Vagina (tissue), 2 donors: ENCODE results near the gene DPEP1. TPM values are rescaled to one million over a fixed set of nuclear protein-coding genes. Genes with fewer than 3 reads are reported as not detected.
A peak's percentile ranks its signal among the peaks of the same experiment; 100 is the strongest.

Experiments used
- DNase-seq, 2 donors: peaks; one replicate each; pipeline ENCODE4 v3.0.0-alpha.2; 2017; ENCODE audit errors: extremely low spot score in 2 of 2
- H3K27ac ChIP-seq: fragments of 200-600 bp; sonication (generic); one replicate; pipeline ENCODE4 v1.5.1; 2019
- H3K27me3 ChIP-seq: fragments of 200-600 bp; sonication (generic); one replicate; pipeline ENCODE4 v1.5.1; 2019
- H3K36me3 ChIP-seq, 2 donors: fragments of 200-600 bp; sonication (generic); one replicate each; pipeline ENCODE4 v1.5.1; 2017 to 2019
- H3K4me1 ChIP-seq: fragments of 200-600 bp; sonication (generic); one replicate; pipeline ENCODE4 v1.5.1; 2019
- H3K4me3 ChIP-seq, 2 donors: fragments of 200-600 bp; sonication (generic); 1 replicate in 1 of 2; 2 replicates in 1 of 2; pipeline ENCODE4 v1.5.1; 2016 to 2019
- H3K9me3 ChIP-seq: fragments of 200-600 bp; sonication (generic); one replicate; pipeline ENCODE4 v1.5.1; 2019
- POLR2A ChIP-seq, 2 donors: fragments of 450-650 bp; IDR thresholded peaks; one replicate each; pipeline ENCODE4 v1.6.1; 2017; ENCODE audit warnings: antibody characterized with exemption in 2 of 2, mild to moderate bottlenecking in 2 of 2, moderate library complexity in 2 of 2
- POLR2AphosphoS5 ChIP-seq, 2 donors: sonication (generic); formaldehyde crosslinking; IDR thresholded peaks; one replicate each; pipeline ENCODE4 v1.9.0; 2017; ENCODE audit warnings: antibody characterized with exemption in 2 of 2, mild to moderate bottlenecking in 2 of 2, low read depth in 1 of 2; ENCODE audit not compliant: insufficient read depth in 1 of 2
- intact Hi-C: fragments of 100-400 bp; cut with DNase I; formaldehyde crosslinking; loops from one replicate; pipeline ENCODE4 v1.15.1; 2023
- total RNA-seq: library from RNA; depleted of rRNA; stranded (reverse); fragments of >200 nt; gene quantifications from one replicate; pipeline ENCODE4 v1.2.3, GENCODE V29; 2016
- TF ChIP-seq, protein P1 (sequence below), 3 experiments: fragments of 450-650 bp in 2 of 3; fragments of 200-600 bp in 1 of 3; sonication (generic) in 1 of 3; IDR thresholded peaks; one replicate each; pipeline ENCODE4 v1.5.1; 2017 to 2019; ENCODE audit warnings: antibody characterized with exemption in 3 of 3, mild to moderate bottlenecking in 2 of 3, moderate library complexity in 2 of 3

Gene DPEP1
- total RNA-seq, 1 donor from 2014 or later, result not detected

DNA sequence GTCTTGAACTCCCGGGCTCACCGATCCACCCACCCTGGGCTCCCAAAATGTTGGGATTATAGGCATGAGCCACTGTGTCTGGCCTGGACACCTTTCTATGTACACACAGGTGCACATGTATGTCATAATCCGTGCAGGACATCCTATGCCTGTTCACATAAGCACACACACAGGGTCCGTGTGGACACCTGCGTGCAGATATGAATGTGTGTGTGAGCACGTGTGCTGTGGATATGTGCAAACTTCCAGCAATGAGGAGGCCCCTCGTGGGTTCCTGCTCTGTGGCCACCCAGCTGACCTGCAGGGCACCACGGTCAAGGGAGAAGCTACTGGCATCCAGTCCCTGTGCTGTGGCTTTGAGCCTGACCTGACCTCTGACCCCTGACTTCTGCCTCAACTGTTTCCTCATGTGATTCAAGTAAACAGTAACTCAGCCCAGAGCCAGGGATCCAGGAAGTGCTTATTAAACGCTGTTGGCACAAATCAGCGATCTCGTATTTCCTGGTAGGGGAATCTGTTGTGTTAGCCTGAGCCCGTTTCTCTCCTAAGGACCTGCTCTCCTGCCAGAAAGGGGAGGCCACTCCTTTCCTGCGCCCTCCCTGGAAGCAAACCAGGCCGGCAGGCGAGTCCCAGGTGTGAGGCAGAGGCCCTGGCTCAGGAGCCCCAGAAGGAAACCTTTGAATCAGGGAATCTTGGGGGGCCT, 31.4 kb upstream of the DPEP1 start:
- H3K4me1 ChIP-seq, result peaks cover 13% of the 10 kb centered on the region
- TF ChIP-seq POLR2AphosphoS5 (IDR thresholded peaks at IDR 0.05; ENCODE audit: insufficient read depth in 1 of 2, low read depth in 1 of 2) (peak; percentile 19 to 61), POLR2A (IDR thresholded peaks at IDR 0.05) (no peak)
- TF ChIP-seq, protein P1, sequence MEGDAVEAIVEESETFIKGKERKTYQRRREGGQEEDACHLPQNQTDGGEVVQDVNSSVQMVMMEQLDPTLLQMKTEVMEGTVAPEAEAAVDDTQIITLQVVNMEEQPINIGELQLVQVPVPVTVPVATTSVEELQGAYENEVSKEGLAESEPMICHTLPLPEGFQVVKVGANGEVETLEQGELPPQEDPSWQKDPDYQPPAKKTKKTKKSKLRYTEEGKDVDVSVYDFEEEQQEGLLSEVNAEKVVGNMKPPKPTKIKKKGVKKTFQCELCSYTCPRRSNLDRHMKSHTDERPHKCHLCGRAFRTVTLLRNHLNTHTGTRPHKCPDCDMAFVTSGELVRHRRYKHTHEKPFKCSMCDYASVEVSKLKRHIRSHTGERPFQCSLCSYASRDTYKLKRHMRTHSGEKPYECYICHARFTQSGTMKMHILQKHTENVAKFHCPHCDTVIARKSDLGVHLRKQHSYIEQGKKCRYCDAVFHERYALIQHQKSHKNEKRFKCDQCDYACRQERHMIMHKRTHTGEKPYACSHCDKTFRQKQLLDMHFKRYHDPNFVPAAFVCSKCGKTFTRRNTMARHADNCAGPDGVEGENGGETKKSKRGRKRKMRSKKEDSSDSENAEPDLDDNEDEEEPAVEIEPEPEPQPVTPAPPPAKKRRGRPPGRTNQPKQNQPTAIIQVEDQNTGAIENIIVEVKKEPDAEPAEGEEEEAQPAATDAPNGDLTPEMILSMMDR (IDR thresholded peaks at IDR 0.05), result no peak
- H3K4me3 ChIP-seq, result no peak overlapping the region
- H3K36me3 ChIP-seq, result no peaks in the 10 kb centered on the region
- DNase-seq, result no peak
- H3K27ac ChIP-seq, result no peak overlapping the region
- intact Hi-C loops, result no loop called here
- no peaks in the 10 kb centered on the region for H3K9me3 ChIP-seq
- H3K27me3 ChIP-seq, result no peaks in the 10 kb centered on the region

DNA sequence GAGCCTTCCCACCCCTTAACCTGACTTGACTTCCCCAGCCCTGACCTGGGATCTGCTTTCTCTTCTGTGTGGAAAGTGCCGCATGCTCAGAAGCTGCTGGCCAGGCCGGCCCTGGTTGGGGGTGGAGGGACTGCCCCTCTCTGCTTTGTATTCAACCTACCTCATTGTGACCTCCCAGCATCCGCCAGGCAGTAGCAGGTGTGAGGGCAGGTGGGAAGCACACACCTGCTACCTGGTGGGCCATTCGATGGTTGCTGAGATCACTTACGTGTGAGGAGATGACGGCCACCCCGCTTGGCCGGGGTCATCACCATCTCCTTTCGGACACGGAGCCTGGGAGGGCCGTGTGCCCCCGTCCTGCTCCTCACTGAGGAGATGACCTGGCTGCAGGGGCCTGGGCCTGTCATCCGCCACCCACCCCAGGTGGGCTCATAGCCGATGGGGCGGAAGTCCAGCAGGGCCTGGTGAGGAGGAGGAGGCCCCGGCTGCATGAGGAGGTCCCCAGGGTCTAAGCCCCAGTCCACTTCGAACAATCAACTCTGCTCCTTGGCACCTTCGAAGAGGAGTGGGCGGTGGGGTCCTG, 30.7 kb upstream of the DPEP1 start:
- Histone ChIP-seq H3K9me3 (no peaks in the 10 kb centered on the region), H3K4me3 (no peak overlapping the region), H3K27me3 (no peaks in the 10 kb centered on the region), H3K27ac (no peak overlapping the region), H3K4me1 (peaks cover 13% of the 10 kb centered on the region), H3K36me3 (no peaks in the 10 kb centered on the region)
- DNase-seq, result no peak
- TF ChIP-seq, protein P1 (IDR thresholded peaks at IDR 0.05), result no peak
- no peak for TF ChIP-seq POLR2AphosphoS5 (IDR thresholded peaks at IDR 0.05; ENCODE audit: insufficient read depth in 1 of 2, low read depth in 1 of 2)
- no peak for TF ChIP-seq POLR2A (IDR thresholded peaks at IDR 0.05)
- intact Hi-C loops, result no loop called here

DNA sequence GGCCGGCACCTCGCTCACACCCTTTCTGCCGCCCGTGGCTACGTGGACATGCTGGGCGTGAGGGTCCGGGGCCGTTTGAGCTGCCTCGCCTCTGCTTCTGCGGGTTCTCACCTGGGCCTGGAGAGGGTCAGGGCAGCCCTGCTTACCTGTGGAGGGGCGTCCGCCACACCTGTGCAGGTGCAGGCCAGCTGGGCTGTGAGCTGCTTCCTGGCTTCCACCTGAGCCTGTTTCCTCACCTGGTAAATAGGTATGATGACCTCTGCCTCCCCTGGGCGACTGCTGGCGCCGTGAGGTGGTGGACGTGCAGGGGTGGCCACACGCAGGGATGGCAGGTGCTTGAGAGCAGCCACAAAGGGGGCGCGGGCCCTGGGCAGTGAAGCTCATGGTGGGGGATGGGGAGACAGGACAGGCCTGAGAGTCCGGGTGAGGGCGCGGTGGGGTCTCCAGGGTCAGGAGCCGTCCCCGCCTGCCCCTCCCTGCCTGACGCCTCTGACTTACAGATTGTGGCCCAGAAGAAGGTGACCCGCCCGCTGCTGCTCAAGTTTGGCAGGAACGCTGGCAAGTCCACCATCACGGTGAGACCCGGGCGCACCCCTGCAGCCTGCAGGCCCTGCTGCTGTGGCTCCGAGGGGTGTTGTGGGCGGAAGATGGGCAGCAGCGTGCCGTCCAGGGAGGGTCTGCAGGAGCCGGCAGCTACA, 30.1 kb upstream of the DPEP1 start:
- DNase-seq, result no peak
- Histone ChIP-seq H3K27me3 (no peaks in the 10 kb centered on the region), H3K4me1 (peaks cover 13% of the 10 kb centered on the region), H3K27ac (no peak overlapping the region), H3K4me3 (no peak overlapping the region), H3K36me3 (no peaks in the 10 kb centered on the region), H3K9me3 (no peaks in the 10 kb centered on the region)
- TF ChIP-seq, protein P1 (IDR thresholded peaks at IDR 0.05), result no peak
- TF ChIP-seq POLR2AphosphoS5 (IDR thresholded peaks at IDR 0.05; ENCODE audit: insufficient read depth in 1 of 2, low read depth in 1 of 2) (no peak), POLR2A (IDR thresholded peaks at IDR 0.05) (no peak)
- intact Hi-C loops, result no loop called here

DNA sequence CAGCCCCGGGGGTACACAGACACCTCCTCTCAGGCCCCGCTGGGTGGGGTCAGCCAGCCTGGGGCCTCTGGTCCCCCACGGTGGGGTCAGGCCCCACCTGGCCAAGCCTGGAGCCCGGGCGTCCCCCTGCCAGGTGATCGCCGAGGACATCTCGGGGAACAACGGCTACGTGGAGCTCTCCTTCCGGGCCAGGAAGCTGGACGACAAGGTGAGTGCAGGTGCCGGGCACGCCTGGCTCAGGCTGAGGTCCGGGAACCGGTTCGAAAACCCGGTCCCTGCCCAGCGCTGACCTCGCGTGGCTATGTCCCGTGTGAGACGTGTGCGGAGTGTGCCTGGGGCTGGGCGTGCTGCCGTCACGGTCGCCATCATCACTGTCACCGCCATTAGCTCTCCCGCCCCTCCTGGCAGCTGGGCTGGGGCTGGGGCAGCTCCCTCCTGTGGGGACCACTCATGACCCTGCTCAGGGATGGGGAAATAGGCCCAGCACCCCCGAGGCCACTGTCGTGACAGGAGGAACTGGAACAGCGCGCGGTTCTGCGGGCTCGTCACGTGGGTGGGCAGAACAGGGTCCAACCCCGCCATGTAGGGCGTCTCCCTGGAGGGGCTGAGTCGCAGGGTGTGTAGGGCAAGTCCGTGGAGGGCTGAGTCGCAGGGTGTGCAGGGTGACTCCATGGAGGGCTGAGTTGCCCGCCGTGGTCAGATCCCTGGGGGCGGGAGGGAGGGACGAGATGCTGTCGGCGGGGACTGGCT, 29.4 kb upstream of the DPEP1 start:
- no peak for TF ChIP-seq POLR2A (IDR thresholded peaks at IDR 0.05)
- TF ChIP-seq POLR2AphosphoS5 (IDR thresholded peaks at IDR 0.05; ENCODE audit: insufficient read depth in 1 of 2, low read depth in 1 of 2), result no peak
- TF ChIP-seq, protein P1 (IDR thresholded peaks at IDR 0.05), result no peak
- no peak for DNase-seq
- H3K27me3 ChIP-seq, result no peaks in the 10 kb centered on the region
- H3K9me3 ChIP-seq, result no peaks in the 10 kb centered on the region
- no peak overlapping the region for H3K4me3 ChIP-seq
- H3K36me3 ChIP-seq, result no peaks in the 10 kb centered on the region
- no peak overlapping the region for H3K27ac ChIP-seq
- peaks cover 13% of the 10 kb centered on the region for H3K4me1 ChIP-seq
- intact Hi-C loops, result no loop called here
